HG03432 (cell line): ENCODE results near the gene AP1S1.
"Not testable (repeated sequence)": the region's sequence is repeated elsewhere in the genome, so short reads cannot be mapped to it uniquely, and the experiment has no call there.

ENCODE experiments used
- ATAC-seq: cut with Tn5 transposase; IDR thresholded peaks from one replicate; pipeline ENCODE4 v1.9.1; 2021; ENCODE audit warnings: mild to moderate bottlenecking, moderate library complexity; ENCODE audit not compliant: unreplicated experiment

AP1S1 gene

DNA sequence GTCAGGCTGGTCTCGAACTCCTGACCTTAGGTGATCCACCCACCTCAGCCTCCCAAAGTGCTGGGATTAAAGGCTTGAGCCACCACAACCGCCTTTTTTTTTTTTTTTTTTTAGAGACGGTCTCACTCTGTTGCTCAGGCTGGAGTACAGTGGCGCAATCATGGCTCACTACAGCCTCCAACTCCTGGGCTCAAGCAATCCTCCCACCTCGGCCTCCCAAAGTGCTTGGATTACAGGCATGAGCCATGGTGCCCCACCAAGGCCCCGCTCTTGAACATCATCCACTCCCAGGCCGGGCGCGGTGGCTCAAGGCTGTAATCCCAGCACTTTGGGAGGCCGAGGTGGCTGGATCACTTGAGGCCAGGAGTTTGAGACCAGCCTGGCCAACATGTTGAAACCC lies 45.2 kb downstream of the AP1S1 start:
- not testable (repeated sequence) for ATAC-seq

DNA sequence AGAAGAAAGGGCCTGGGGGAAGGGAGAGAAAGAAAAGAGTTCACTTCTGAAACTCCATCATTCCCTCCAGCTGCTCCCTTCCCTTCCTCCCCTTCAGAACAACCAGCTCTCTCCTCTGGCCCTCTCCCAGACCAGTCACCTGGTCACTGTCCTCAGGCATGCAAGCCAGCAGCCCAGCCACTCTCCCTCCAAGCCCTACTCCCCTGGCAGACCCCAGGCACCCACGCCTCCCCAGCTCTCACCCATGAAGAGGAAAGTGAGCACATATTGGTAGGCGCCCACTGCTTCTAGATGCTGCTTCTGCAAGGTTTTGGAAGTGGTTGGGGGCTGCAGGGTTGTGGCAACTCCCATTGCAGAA lies 46.2 kb downstream of the AP1S1 start:
- no peak for ATAC-seq

DNA sequence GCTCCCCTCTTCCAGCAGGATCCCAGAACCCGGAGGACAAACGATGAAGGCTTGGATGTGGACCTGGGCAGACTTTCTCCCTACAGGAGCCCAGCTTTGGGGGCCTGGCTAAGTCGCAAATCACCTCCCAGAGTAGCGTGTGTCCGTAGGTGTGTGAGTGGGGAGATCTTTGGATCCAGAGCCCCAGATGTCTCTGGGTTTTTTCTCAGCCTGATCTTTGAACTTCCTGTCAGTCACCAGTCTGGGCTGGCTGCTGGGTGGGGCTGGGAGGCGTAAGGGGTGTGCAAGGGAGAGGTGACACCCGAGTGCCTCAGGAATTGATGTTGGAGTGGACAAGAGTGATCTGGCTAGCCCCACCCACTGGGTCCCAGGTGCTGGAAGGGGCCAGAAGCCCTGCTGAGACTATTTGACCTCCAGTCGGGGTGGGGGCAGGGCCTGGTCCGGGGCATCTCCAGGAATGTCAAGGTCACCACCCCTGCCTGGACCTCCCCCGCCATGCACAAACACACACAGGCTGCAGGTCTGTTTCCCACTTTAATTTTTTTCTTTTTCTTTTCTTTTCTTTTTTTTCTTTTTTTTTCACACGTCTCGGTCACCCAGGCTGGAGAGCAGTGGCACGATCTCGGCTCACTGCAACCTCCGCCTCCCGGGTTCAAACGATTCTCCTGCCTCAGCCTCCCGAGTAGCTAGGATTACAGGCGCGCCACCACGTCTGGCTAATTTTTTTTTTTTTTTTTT lies 46.8 kb downstream of the AP1S1 start, which contains the start of gene MOGAT3:
MOGAT3 (minus strand) TSS at position 175 of the 738 bp plus-strand sequence. CDS start 182 bp downstream, outside the sequence.
- no peak for ATAC-seq

DNA sequence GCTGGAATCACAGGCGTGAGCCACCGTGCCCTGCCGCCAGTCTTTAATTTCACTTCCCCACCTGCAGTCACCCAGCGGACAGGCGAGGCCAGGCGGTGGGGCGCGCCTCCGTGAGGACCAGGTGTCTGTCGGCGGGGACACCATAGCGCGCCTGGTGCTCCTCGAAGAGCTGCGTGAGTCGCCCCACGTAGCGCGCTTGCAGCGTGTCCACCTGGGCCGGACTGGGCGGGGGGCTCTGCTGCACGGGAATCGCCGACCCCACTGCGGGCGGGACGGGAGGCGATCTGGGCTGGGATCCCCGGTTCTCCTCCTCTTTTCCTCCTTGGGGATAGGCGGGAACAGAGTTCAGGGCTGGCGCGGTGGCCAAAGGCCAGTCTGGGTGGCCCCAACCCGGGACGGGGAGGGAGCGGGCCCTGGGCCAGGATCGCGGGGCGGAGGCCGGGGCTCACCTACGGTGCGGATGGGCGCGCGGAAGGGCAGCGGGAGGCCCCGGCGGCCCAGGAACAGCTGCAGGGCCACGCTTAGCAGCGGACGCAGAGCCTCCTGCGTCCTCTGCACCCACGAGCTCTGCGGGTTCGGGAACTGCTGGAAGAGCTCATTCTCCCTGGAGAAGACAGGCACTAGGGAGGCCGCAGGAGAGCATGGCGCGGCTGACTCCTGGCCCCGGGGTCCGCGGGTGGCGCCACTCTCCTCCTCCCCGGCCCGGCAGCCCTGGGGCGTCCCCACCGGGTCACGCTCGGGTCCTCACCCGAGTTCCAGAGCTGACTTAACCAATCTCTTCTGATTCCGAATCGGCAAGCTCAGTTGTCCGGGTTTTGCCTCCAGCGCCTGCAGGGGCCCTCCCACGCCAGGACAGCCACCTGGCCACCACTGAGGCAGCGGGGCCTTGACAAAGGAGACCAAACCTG lies 47.7 kb downstream of the AP1S1 start:
- ATAC-seq, result no peak

DNA sequence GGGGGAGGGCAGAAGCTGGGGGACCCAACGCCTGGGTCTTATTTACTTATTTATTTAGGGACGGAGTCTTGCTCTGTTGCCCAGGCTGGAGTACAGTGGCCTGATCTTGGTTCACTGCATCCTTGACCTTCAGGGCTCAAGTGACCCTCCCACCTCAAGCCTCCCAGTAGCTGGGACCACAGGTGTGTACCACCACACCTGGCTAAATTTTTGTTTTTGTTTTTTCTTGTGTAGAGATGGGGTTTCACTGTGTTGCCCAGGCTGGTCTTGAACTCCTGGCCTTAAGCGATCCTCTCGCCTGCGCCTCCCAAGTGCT lies 48.3 kb downstream of the AP1S1 start:
- no peak for ATAC-seq

DNA sequence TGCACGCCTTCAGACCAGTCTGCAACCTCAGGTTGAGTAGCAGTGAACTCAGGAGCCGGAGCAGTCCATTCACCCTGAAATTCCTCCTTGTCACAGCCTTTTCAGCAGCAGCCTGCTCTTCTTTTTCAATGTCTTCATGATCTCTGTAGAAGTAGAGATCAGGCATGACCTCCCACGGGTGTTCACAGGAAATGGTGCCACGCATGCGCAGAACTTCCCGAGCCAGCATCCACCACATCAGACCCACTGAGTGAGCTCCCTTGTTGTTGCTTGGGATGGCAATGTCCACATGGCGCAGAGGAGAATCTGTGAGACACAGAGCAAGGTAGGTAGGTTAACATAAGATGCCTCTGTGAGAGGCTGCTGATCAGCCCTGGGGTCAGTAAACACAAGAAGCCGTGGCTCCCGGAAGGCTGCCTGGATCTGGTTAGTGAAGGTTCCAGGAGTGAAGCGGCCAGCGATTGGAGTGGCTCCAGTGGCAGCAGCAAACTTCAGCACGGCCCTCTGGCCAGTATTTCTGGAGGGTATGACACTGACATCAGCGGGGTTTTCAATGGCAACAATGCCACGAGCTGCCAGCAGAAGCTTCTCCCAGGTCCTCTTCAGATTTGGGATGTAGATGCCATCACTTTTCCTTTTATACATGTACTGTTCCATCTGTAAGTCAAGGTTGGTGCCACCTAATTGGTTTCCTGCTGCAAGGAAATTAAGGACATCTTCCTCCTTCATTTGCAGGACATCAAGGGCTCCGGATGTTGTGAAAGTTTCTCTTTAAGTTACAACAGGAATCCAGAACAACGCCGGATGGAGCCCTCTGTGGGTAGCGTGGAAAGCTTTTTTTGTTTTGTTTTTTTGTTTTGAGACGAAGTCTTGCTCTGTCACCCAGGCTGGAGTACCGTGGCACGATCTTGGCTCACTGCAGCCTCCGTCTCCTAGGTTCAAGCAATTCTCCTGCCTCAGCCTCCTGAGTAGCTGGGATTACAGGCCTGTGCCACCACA lies 49.8 kb downstream of the AP1S1 start:
- not testable (repeated sequence) for ATAC-seq

DNA sequence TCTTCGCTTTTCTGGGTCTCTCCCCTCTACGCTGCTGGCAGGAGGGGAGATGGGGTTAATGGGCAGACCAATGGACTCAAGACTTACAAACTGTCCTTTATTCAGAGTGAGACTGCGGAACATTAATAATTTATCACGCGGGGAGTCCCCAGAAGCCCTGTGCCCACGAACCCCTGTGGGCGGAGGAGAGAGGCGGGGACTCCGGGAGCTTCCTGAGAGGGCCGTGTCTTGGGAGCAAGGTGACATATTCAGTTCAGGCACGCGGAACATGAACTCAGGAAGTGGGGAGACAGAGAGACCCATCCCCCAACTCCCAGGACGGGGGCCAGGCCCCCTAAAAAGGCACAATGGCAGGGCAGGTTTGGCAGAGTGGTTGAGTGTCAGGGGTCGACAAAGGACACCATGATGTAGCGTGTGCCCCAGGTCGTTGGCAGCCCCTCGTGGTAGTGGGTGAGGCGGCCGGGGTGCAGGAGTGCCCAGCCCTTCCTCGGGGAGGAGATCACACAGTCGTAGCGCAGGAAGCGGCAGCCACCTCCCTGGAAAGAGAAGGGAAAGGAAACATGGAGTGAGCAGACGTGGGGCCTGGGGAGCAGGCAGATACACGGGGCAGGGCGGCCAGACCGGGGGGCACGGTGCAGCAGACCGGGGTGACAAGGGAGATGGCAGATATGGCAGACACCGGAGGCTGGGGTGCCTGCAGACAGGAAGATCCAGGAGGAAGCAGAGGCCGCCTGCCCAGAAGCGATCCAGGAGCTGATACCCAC lies 51.8 kb downstream of the AP1S1 start:
- ATAC-seq, result no peak

DNA sequence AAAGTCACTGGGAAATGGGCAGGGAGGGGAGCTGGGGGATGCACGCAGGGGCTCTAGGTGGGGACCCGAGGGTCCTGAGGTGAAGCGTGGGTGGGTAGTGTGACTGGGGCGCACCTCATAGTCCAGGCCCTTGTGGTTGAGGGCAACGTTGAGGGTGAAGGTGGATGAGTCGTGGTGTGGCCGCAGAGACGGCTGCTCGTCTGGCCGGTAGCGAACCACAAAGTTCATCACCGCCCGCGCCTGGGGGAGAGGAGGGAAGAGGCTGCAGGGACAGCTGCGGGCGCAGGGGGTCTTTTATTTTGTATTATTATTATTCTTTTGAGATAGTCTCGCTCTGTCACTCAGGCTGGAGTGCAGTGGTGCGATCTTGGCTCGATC lies 52.4 kb downstream of the AP1S1 start:
- no peak for ATAC-seq

DNA sequence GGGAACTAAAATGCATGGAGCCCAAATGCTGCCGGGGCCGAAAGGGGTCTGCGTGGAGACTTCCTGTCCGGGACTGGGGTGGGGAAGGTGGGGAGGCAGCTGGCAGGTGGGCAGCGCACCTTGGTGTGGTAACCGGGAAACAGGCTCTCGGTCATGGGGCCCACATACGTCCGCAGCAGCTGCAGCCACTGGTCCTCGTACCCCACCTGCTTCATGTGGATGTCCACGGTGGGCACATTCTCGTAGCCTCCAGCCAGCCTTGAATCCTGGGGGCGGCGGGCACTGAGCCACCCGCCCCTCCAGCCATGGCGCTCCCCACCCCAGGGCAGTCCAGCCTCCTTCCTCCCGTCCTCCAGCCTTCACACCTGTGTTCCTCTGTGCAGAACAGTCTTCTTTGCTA lies 53.2 kb downstream of the AP1S1 start:
- no peak for ATAC-seq

DNA sequence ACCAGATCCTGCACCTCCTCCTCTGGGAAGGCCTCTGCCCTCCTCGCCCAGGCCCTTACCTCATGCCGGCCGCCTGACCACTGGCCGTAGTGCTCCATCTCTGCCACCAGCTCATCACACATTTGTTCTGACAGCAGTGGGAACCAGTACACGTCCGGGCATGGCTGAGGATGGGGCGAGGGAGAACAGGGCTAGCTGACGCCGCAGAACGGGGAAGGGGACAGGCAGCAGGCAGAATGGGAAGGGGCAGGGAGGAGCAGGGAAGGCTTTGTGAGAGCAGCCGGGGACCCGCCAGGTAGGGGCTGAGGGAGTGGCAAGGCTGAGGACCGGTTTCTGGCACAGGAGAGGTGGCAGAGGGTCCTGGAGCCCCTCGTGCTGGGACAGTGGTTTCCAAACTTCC lies 54.5 kb downstream of the AP1S1 start:
- ATAC-seq, result no peak

DNA sequence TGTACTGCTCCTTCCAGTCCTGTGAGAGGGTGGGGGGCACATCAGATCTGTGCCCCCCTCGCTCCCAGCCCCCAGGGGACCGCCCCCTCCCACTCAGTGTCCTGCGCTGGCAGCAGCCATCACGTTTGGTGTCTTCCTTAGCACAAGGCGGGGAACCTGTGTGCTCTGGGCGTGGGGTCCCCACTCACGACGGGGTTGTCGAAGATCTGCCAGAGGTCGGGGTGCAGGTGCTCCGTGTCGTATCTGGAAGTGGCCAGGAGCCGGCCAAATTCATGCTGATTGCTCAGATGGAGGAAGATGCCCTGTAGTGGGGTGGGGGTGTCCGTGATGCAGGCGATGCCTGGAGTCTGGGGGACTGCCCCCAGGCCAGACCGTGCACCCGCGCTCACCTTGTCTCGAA lies 55.9 kb downstream of the AP1S1 start:
- ATAC-seq, result no peak
